T follicular helper cell (primary cell): ENCODE measurements around the gene TSPOAP1.
"Not testable (repeated sequence)": the region's sequence is repeated elsewhere in the genome, so short reads cannot be mapped to it uniquely, and the experiment has no call there.

Experiments
- DNase-seq: peaks from one replicate; pipeline ENCODE4 v3.0.0-alpha.2; 2020; ENCODE audit warnings: low read depth

TSPOAP1 gene

GRCh38 chr17:58341136-58341860 is 12.7 kb upstream of the TSPOAP1 start:
- not testable (repeated sequence) for DNase-seq

GRCh38 chr17:58340405-58340876 is 11.8 kb upstream of the TSPOAP1 start:
- no peak for DNase-seq

- DNase-seq = no peak
Observed at GRCh38 chr17:58339755-58340404, 11.3 kb upstream of the TSPOAP1 start.

GRCh38 chr17:58338841-58339754 is 10.5 kb upstream of the TSPOAP1 start:
- DNase-seq = no peak

- DNase-seq = no peak
Observed at GRCh38 chr17:58338454-58338840, 9.9 kb upstream of the TSPOAP1 start.

GRCh38 chr17:58337600-58338453 is 9.2 kb upstream of the TSPOAP1 start:
- peak; percentile 81 for DNase-seq

GRCh38 chr17:58337210-58337599 is 8.6 kb upstream of the TSPOAP1 start:
- DNase-seq = no peak

- no peak for DNase-seq
Observed at GRCh38 chr17:58336456-58337209, 8.0 kb upstream of the TSPOAP1 start.

GRCh38 chr17:58335779-58336455 is 7.3 kb upstream of the TSPOAP1 start:
- DNase-seq = peak; percentile 60

GRCh38 chr17:58335061-58335731 is 6.6 kb upstream of the TSPOAP1 start:
- DNase-seq = no peak

GRCh38 chr17:58334661-58335060 is 6.1 kb upstream of the TSPOAP1 start:
- DNase-seq = no peak

- DNase-seq = no peak
Observed at GRCh38 chr17:58334256-58334655, 5.7 kb upstream of the TSPOAP1 start.

- no peak for DNase-seq
Observed at GRCh38 chr17:58333736-58334207, 5.2 kb upstream of the TSPOAP1 start.

GRCh38 chr17:58332778-58333735 is 4.5 kb upstream of the TSPOAP1 start:
- no peak for DNase-seq

GRCh38 chr17:58331815-58332777 is 3.5 kb upstream of the TSPOAP1 start:
- DNase-seq = peak; percentile 75

- peak; percentile 57 for DNase-seq
Observed at GRCh38 chr17:58330997-58331814, 2.6 kb upstream of the TSPOAP1 start.
